ENCODE results near the gene PSMB7. TPM values are rescaled to one million over a fixed set of nuclear protein-coding genes. Genes with fewer than 3 reads are reported as not detected.

The PSMB7 gene
- total and polyA plus RNA-seq, 2 of the 8 experiments (the other 6 are each of a cell fraction or from before 2014, with no cell fraction given) = 222 to 357 TPM

DNA sequence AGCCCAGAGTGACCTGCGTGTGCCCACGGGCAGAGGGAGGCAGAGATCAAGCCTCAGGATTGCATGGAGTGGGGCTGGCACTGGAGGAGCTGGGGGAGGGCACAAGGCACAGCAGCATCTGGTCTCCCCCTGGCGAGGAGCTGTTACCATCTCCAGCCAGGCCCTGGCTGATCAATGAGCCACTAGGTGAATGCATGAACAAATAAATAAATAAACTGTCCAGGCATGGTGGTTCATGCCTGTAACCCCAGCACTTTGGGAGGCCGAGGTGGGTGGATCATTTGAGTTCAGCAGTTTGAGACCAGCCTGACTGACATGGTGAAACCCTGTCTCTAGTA is 14.3 kb upstream of the PSMB7 start:
- H3K9ac ChIP-seq (replicated peaks in 1 of 4; ENCODE audit: extremely low read depth in 1 of 4, low read depth in 3 of 4, low read length in 3 of 4) = no peak overlapping the region; a peak in 1 of 7 replicates
- no peak overlapping the region for H3K27ac ChIP-seq (ENCODE audit: low read depth, low read length)
- H4K8ac ChIP-seq (ENCODE audit: extremely low read depth, insufficient read depth, low read length) = no peak overlapping the region
- no peak overlapping the region for H3K4ac ChIP-seq (replicated peaks; ENCODE audit: insufficient read length, low read depth, low read length)
- no peak overlapping the region for H2BK120ac ChIP-seq (replicated peaks; ENCODE audit: low read depth, low read length)
- no peak overlapping the region for H4K91ac ChIP-seq (replicated peaks; ENCODE audit: insufficient read length, low read length)
- no peaks in the 10 kb centered on the region for H3K4me1 ChIP-seq (replicated peaks in 1 of 4; ENCODE audit: control insufficient read depth in 3 of 4, insufficient read depth in 4 of 4, low read length in 3 of 4)
- H3K23me2 ChIP-seq (ENCODE audit: low read depth, low read length) = no peaks in the 10 kb centered on the region
- H3K79me1 ChIP-seq (ENCODE audit: low read depth, low read length) = no peaks in the 10 kb centered on the region
- H2BK12ac ChIP-seq (ENCODE audit: low read depth, low read length) = no peak overlapping the region
- H2AFZ ChIP-seq (ENCODE audit: low read length) = no peak overlapping the region
- DNase-seq (ENCODE audit: low read depth in 1 of 2, low spot score in 2 of 2) = no peak
- ChIA-PET POLR2A (ENCODE audit: partially characterized antibody) (interaction anchor here (0.7 kb wide), 1 partner anchor 13 kb away, joined by 3 read pairs; no protein-coding TSS in a partner anchor), CTCF (ENCODE audit: partially characterized antibody) (interaction anchor here (0.6 to 5.4 kb wide), 7 partner anchors 10 to 273 kb away, joined by 3 to 49 read pairs (median 3); no protein-coding TSS in a partner anchor)
- H3K4me3 ChIP-seq (ENCODE audit: extremely low read depth in 1 of 4, insufficient read depth in 2 of 4, low read depth in 3 of 4, low read length in 4 of 4) = no peak overlapping the region
- no peak overlapping the region for H2BK20ac ChIP-seq (ENCODE audit: low read length)
- no peaks in the 10 kb centered on the region for H4K20me1 ChIP-seq (replicated peaks in 1 of 2; ENCODE audit: control insufficient read depth in 1 of 2, insufficient read depth in 2 of 2, low read length in 2 of 2)
- no peak overlapping the region for H2AK5ac ChIP-seq (ENCODE audit: low read depth, low read length)
- H3K14ac ChIP-seq (ENCODE audit: insufficient read length) = no peak overlapping the region
- no peak overlapping the region for H2BK15ac ChIP-seq (ENCODE audit: low read length)
- H3K36me3 ChIP-seq (ENCODE audit: control insufficient read depth in 2 of 4, insufficient read depth in 4 of 4, low read length in 3 of 4) = no peaks in the 10 kb centered on the region
- no peak overlapping the region for H2BK5ac ChIP-seq (ENCODE audit: low read depth, low read length)
- H3K9me3 ChIP-seq (ENCODE audit: insufficient read depth in 2 of 2, low read depth in 1 of 2, low read length in 1 of 2) = no peaks in the 10 kb centered on the region
- no peak overlapping the region for H3K56ac ChIP-seq (replicated peaks; ENCODE audit: insufficient read length, low read depth, low read length)
- H3K4me2 ChIP-seq (ENCODE audit: insufficient read depth in 1 of 2, low read depth in 2 of 2, low read length in 2 of 2) = no peak overlapping the region
- H3K18ac ChIP-seq (ENCODE audit: extremely low read depth, low read length) = no peak overlapping the region
- H4K5ac ChIP-seq (ENCODE audit: insufficient read length, low read depth, low read length) = no peak overlapping the region
- 77% methylated on average over 4 of the region's 4 CpGs; no CpG with 5 or more reads in 1 of the 2 experiments for WGBS, 2 experiments (ENCODE audit: extremely low coverage in 1 of 2, insufficient coverage in 1 of 2, insufficient read length in 1 of 2, insufficient replicate concordance in 2 of 2, low coverage in 1 of 2, low lambda C conversion rate in 2 of 2, missing lambda C conversion rate in 1 of 2)
- no peaks in the 10 kb centered on the region for H3K79me2 ChIP-seq (ENCODE audit: control insufficient read depth in 1 of 2, insufficient read depth in 2 of 2, low read length in 2 of 2)
- no peak overlapping the region for H3K23ac ChIP-seq (ENCODE audit: insufficient read length)
- FAIRE-seq = no peak
- no peaks in the 10 kb centered on the region for H3K27me3 ChIP-seq (replicated peaks in 1 of 4; ENCODE audit: control insufficient read depth in 3 of 4, extremely low read depth in 1 of 4, insufficient read depth in 3 of 4, low read length in 3 of 4)
- no peak for TF ChIP-seq NRF1 (IDR thresholded peaks at IDR 0.05; ENCODE audit: low read depth, low read length)
- no peak for TF ChIP-seq KDM4A (IDR thresholded peaks at IDR 0.05; ENCODE audit: low read depth, low read length, severe bottlenecking)
- TF ChIP-seq, protein P1, sequence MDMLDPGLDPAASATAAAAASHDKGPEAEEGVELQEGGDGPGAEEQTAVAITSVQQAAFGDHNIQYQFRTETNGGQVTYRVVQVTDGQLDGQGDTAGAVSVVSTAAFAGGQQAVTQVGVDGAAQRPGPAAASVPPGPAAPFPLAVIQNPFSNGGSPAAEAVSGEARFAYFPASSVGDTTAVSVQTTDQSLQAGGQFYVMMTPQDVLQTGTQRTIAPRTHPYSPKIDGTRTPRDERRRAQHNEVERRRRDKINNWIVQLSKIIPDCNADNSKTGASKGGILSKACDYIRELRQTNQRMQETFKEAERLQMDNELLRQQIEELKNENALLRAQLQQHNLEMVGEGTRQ (IDR thresholded peaks at IDR 0.05; ENCODE audit: low read length) = no peak
- TF ChIP-seq CBX8 (IDR thresholded peaks at IDR 0.05; ENCODE audit: borderline replicate concordance, low read depth, low read length) = no peak
- no peak for TF ChIP-seq JUND (IDR thresholded peaks at IDR 0.05; ENCODE audit: low read length)
- no peak for TF ChIP-seq CHD2 (IDR thresholded peaks at IDR 0.05; ENCODE audit: low read length)
- no peak for TF ChIP-seq YY1 (IDR thresholded peaks at IDR 0.05; ENCODE audit: low read depth, low read length)
- no peak for TF ChIP-seq SIN3A (conservative IDR thresholded peaks at IDR 0.05 in 1 of 2, IDR thresholded peaks at IDR 0.05 in 1 of 2; ENCODE audit: low read depth in 1 of 2, low read length in 2 of 2)
- no peak for TF ChIP-seq HDAC6 (IDR thresholded peaks at IDR 0.05; ENCODE audit: low read depth, low read length)
- TF ChIP-seq, protein P2, sequence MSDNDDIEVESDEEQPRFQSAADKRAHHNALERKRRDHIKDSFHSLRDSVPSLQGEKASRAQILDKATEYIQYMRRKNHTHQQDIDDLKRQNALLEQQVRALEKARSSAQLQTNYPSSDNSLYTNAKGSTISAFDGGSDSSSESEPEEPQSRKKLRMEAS (IDR thresholded peaks at IDR 0.05) = no peak
- TF ChIP-seq KDM5A (IDR thresholded peaks at IDR 0.05; ENCODE audit: low read length) = no peak
- no peak for TF ChIP-seq CHD1 (IDR thresholded peaks at IDR 0.05; ENCODE audit: low read depth, low read length)
- TF ChIP-seq TBP (IDR thresholded peaks at IDR 0.05; ENCODE audit: low read depth, low read length) = no peak
- no peak for TF ChIP-seq SP2 (IDR thresholded peaks at IDR 0.05; ENCODE audit: low read length)

Data from H1 (cell line).